ENCODE measurements around the gene SLC25A47. TPM values are rescaled to one million over a fixed set of nuclear protein-coding genes. Genes with fewer than 3 reads are reported as not detected.

Gene SLC25A47
- total RNA-seq, 1 experiment from 2014 or later, result 0.13 TPM

- 0 out of 7 replicates have a peak overlapping the region, but pooled peaks of 1 of the 3 experiments have one; percentile 34 for H3K27ac Mint-ChIP-seq
- H4K20me1 ChIP-seq (ENCODE audit: control insufficient read depth, insufficient read depth, insufficient read length), result no peaks in the 10 kb centered on the region
- H3K18ac ChIP-seq (ENCODE audit: insufficient read length, low read depth, low read length), result no peak overlapping the region
Observed at GRCh38 chr14:100291305-100292075, 31.6 kb upstream of the SLC25A47 start.

More at GRCh38 chr14:100291305-100292075, 31.6 kb upstream of the SLC25A47 start:
- Histone ChIP-seq H3K14ac (ENCODE audit: insufficient read depth, low read length) (no peak overlapping the region), H3K4me1 (ENCODE audit: insufficient read depth, low read length) (no peaks in the 10 kb centered on the region), H3K9me3 (ENCODE audit: control insufficient read depth, low read depth, low read length) (no peaks in the 10 kb centered on the region), H3K4ac (ENCODE audit: low read depth, low read length) (no peak overlapping the region), H2BK5ac (ENCODE audit: insufficient read length, low read length) (no peak overlapping the region), H3K79me2 (ENCODE audit: insufficient read depth, low read length) (no peaks in the 10 kb centered on the region), H2BK15ac (ENCODE audit: low read depth, low read length) (no peak overlapping the region), H2BK120ac (ENCODE audit: low read depth, low read length, poor library complexity, severe bottlenecking) (no peak overlapping the region), H4K8ac (replicated peaks; ENCODE audit: insufficient read length, low read depth, low read length) (no peak overlapping the region), H4K91ac (ENCODE audit: insufficient read length, low read depth, low read length) (no peak overlapping the region), H3K4me2 (ENCODE audit: insufficient read depth, insufficient read length, low read length) (no peak overlapping the region), H3T11ph (ENCODE audit: low read length) (no peak overlapping the region), H3K27ac (ENCODE audit: insufficient read length, low read depth, low read length) (no peak overlapping the region), H2AK5ac (ENCODE audit: insufficient read length, low read length) (no peak overlapping the region), H2AFZ (ENCODE audit: low read length) (no peak overlapping the region), H3K27me3 (ENCODE audit: insufficient read depth, low read length) (no peaks in the 10 kb centered on the region), H3K79me1 (ENCODE audit: insufficient read depth, low read depth, low read length, poor library complexity, severe bottlenecking) (no peaks in the 10 kb centered on the region), H4K5ac (ENCODE audit: insufficient read length, low read depth, low read length) (no peak overlapping the region), H3K23ac (ENCODE audit: insufficient read length, low read depth, low read length) (no peak overlapping the region), H3K9ac (ENCODE audit: extremely low read depth, insufficient read length, low read length) (no peak overlapping the region), H3K56ac (ENCODE audit: insufficient read length, low read depth, low read length) (no peak overlapping the region), H3K23me2 (ENCODE audit: insufficient read length, low read depth, low read length, poor library complexity, severe bottlenecking) (no peaks in the 10 kb centered on the region), H2BK20ac (ENCODE audit: low read depth, low read length, poor library complexity, severe bottlenecking) (no peak overlapping the region), H2BK12ac (ENCODE audit: insufficient read length, low read depth, low read length) (no peak overlapping the region)
- peaks cover 11 to 21% of the 10 kb centered on the region in 2 experiments for H3K4me1 Mint-ChIP-seq
- peaks cover 9 to 54% (median 51%) of the 10 kb centered on the region in 3 experiments; a peak in 6 of 7 replicates for H3K36me3 Mint-ChIP-seq (ENCODE audit: insufficient read depth in 1 of 3, low read depth in 3 of 3)
- no peak for DNase-seq
- no peak overlapping the region for H3K4me3 Mint-ChIP-seq
- no peak for TF ChIP-seq CTCF (conservative IDR thresholded peaks at IDR 0.05)
- no peaks in the 10 kb centered on the region for H3K27me3 Mint-ChIP-seq (ENCODE audit: low read depth)
- H3K9me3 Mint-ChIP-seq, result no peaks in the 10 kb centered on the region
- no CpG with 5 or more reads among the region's 13 CpGs for WGBS (ENCODE audit: extremely low coverage, insufficient read length, low lambda C conversion rate)
